GM18951 (cell line): ENCODE results near the gene ANO10.

Experiments
- POLR2A ChIP-seq: IDR thresholded peaks from 4 replicates; pipeline ENCODE4 v1.6.1; 2011; ENCODE audit warnings: mild to moderate bottlenecking; ENCODE audit not compliant: insufficient read length, insufficient read depth; ENCODE audit errors: extremely low read depth
- in situ Hi-C: fragments of 300-500 bp; cut with MboI; formaldehyde crosslinking; loops from one replicate; pipeline ENCODE4 v1.12.0; 2022; ENCODE audit warnings: low sequenced_read_pairs, mixed read lengths, inconsistent platforms; ENCODE audit not compliant: unreplicated experiment

The ANO10 gene

GRCh38 chr3:43349716-43350115 is 272.1 kb downstream of the ANO10 start:
- in situ Hi-C loops = no loop called here
- TF ChIP-seq POLR2A = no peak

DNA sequence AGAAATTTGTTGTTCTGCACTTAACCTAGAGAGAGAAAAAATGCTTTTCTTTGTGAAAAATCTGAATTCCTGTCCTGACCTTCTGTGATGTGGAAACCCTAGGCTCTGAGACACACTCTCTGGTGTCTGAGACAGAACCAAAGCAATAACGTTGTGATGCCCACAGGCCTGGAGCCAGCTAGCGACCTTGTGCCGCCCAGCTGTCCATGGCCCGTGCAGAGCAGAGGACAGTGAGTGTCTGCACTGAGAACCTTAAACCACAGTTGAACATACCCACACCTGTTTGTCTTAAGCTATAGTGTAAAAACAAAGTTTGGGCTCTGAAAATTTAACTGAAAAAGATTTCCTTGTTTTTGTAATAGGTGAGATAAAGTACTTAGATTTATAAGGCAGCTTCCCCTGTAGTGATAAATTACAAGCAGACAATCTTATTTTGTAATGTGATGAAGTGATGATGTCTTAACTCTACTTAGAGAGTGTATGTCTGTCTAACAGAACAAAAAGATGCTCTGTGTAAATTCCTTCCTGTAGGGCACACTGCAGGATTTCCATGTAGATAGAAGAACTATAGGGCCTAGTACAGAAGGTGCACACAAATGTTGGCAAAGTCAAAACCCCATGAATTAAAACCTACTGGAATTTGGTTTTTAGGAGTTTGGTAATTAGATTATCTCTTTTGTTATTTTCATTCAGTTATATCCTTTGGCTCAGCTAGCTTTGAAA is 272.8 kb downstream of the ANO10 start:
- TF ChIP-seq POLR2A = no peak
- in situ Hi-C loops = no loop called here

GRCh38 chr3:43348350-43348749 is 273.5 kb downstream of the ANO10 start:
- no peak for TF ChIP-seq POLR2A
- in situ Hi-C loops = no loop called here

DNA sequence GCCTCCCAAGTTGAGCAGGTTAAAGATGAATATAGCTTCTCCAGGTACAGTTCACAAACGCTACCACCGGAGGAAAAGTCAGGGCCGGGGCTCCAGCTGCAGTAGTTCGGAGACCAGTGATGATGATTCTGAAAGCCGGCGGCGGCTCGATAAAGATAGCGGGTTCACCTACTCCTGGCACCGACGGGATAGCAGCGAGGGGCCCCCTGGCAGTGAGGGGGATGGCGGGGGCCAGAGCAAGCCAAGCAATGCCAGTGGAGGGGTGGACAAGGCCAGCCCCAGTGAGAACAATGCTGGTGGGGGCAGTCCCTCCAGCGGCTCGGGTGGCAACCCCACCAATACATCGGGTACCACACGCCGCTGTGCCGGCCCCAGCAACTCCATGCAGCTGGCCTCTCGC is 274.0 kb downstream of the ANO10 start:
- in situ Hi-C loops = no loop called here
- no peak for TF ChIP-seq POLR2A

- in situ Hi-C loops = no loop called here
These were observed 274.6 kb downstream of the ANO10 start for GRCh38 chr3:43346978-43347749.

GRCh38 chr3:43345877-43346276 is 275.9 kb downstream of the ANO10 start:
- no peak for TF ChIP-seq POLR2A
- in situ Hi-C loops = no loop called here

More at GRCh38 chr3:43346978-43347749, 274.6 kb downstream of the ANO10 start:
- no peak for TF ChIP-seq POLR2A

- in situ Hi-C loops = no loop called here
- TF ChIP-seq POLR2A = no peak
These were observed 276.6 kb downstream of the ANO10 start for GRCh38 chr3:43345246-43345645.

GRCh38 chr3:43344520-43344919 is 277.3 kb downstream of the ANO10 start:
- TF ChIP-seq POLR2A = no peak
- in situ Hi-C loops = no loop called here

- TF ChIP-seq POLR2A = no peak
- in situ Hi-C loops = no loop called here
These were observed 278.0 kb downstream of the ANO10 start for GRCh38 chr3:43343815-43344214.

GRCh38 chr3:43343185-43343584 is 278.6 kb downstream of the ANO10 start:
- no peak for TF ChIP-seq POLR2A
- in situ Hi-C loops = no loop called here

GRCh38 chr3:43341788-43342187 is 280.0 kb downstream of the ANO10 start:
- TF ChIP-seq POLR2A = no peak
- in situ Hi-C loops = no loop called here

GRCh38 chr3:43340403-43340802 is 281.4 kb downstream of the ANO10 start:
- TF ChIP-seq POLR2A = no peak
- in situ Hi-C loops = no loop called here

GRCh38 chr3:43338295-43338694 is 283.5 kb downstream of the ANO10 start:
- no peak for TF ChIP-seq POLR2A
- in situ Hi-C loops = no loop called here

- no peak for TF ChIP-seq POLR2A
- in situ Hi-C loops = no loop called here
These were observed 286.0 kb downstream of the ANO10 start for GRCh38 chr3:43335799-43336198.
